Activated CD4-positive, alpha-beta T cell treated with anti-CD3 and anti-CD28 coated beads, Interleukin-2, amount 10 ng/mL, durations not matched to agents 24 days and 14 days (primary cell): Measurements from ENCODE around the gene SLC25A13. TPM values are rescaled to one million over a fixed set of nuclear protein-coding genes. Genes with fewer than 3 reads are reported as not detected.

ENCODE experiments used
- DNase-seq: peaks from one replicate; pipeline ENCODE4 v3.0.0; 2022
- H3K27ac Mint-ChIP-seq: one replicate; pipeline ENCODE4 v1.8.0; 2022; ENCODE audit warnings: mild to moderate bottlenecking, mixed read lengths
- H3K27me3 Mint-ChIP-seq: one replicate; pipeline ENCODE4 v1.8.0; 2022; ENCODE audit warnings: mixed read lengths
- H3K36me3 Mint-ChIP-seq: one replicate; pipeline ENCODE4 v1.8.0; 2022; ENCODE audit warnings: low read depth, mild to moderate bottlenecking, mixed read lengths
- H3K4me1 Mint-ChIP-seq: one replicate; pipeline ENCODE4 v1.8.0; 2021; ENCODE audit warnings: mixed read lengths
- H3K4me3 Mint-ChIP-seq: one replicate; pipeline ENCODE4 v1.8.0; 2022; ENCODE audit warnings: mild to moderate bottlenecking, moderate library complexity, mixed read lengths
- H3K9me3 Mint-ChIP-seq: one replicate; pipeline ENCODE4 v1.8.0; 2021; ENCODE audit warnings: mixed read lengths
- intact Hi-C: fragments of 100-400 bp; cut with micrococcal nuclease; formaldehyde crosslinking; loops from one replicate; pipeline ENCODE4 v1.15.1; 2023
- total RNA-seq: library from RNA; stranded (reverse); gene quantifications from 2 replicates; pipeline ENCODE4 v1.2.3, GENCODE V29; 2022

SLC25A13 gene
- total RNA-seq, 1 donor from 2014 or later = 26.3 TPM

DNA sequence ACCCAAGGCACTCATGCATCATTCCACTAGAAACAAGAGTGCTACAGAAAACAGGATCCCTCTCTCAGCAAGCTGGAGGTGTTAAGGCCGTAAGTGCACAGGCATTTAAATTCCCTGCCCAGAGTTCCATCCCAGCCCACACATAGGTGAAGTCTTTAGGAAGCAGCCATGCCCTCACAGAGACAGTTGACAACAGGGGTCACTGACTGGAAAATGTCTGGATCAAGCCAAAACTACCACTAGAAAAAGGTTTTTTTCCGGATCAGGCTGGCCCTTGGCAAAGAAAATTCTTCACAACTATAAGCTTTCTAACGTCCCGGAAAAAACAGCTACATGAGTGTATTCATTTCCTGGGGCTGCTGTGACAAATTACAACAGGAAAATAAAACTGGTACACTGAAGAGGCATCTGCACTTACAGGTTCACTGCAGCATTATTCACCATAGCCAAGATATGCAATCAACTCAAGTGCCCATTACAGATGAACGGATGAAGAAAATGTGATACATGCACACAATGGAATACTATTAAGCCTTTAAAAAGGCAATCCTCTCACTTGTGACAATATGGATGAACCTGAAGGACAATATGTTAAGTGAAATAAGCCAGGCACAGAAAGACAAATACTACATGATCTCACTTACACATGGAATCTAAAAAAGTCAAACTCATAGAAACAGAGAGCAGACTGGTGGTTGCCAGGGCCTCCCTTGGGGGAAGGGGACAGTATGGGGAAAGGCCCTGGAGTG is 52.5 kb downstream of the SLC25A13 start:
- H3K27ac Mint-ChIP-seq = no peak overlapping the region
- intact Hi-C loops = no loop called here
- no peaks in the 10 kb centered on the region for H3K27me3 Mint-ChIP-seq
- peaks cover 27% of the 10 kb centered on the region for H3K36me3 Mint-ChIP-seq
- DNase-seq = no peak
- no peak overlapping the region for H3K4me3 Mint-ChIP-seq
- peaks cover 8% of the 10 kb centered on the region for H3K4me1 Mint-ChIP-seq
- no peaks in the 10 kb centered on the region for H3K9me3 Mint-ChIP-seq

GRCh38 chr7:96266580-96266979 is 55.3 kb downstream of the SLC25A13 start:
- intact Hi-C loops = no loop called here
- no peak overlapping the region for H3K4me3 Mint-ChIP-seq

GRCh38 chr7:96266015-96266414 is 55.9 kb downstream of the SLC25A13 start:
- Mint-ChIP-seq H3K27ac (no peak overlapping the region), H3K4me3 (no peak overlapping the region), H3K9me3 (peaks cover 12% of the 10 kb centered on the region), H3K36me3 (peaks cover 19% of the 10 kb centered on the region), H3K4me1 (peaks cover 3% of the 10 kb centered on the region), H3K27me3 (no peaks in the 10 kb centered on the region)
- intact Hi-C loops = no loop called here
- DNase-seq = no peak

More at GRCh38 chr7:96266580-96266979, 55.3 kb downstream of the SLC25A13 start:
- peaks cover 21% of the 10 kb centered on the region for H3K36me3 Mint-ChIP-seq
- no peaks in the 10 kb centered on the region for H3K27me3 Mint-ChIP-seq
- H3K9me3 Mint-ChIP-seq = peaks cover 12% of the 10 kb centered on the region
- H3K27ac Mint-ChIP-seq = no peak overlapping the region
- no peak for DNase-seq
- peaks cover 3% of the 10 kb centered on the region for H3K4me1 Mint-ChIP-seq

DNA sequence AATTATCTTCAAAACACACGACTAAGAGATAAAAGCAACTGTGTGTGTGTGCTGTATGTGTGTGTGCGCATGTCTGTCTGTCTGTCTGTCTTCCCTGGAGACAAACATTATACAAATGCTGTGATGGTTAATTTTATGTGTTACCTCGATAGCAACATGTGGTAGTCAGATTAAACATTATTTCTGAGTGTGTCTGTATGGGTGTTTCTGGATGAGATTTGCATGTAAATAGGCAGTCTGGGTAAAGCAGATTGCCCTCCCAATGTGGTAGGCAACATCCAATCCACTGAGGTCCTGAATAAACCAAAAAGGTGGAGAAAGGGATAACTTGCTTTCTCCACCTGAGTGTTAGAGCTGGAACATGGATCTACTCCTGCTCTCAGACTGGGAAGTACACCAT is 67.9 kb downstream of the SLC25A13 start:
- H3K27me3 Mint-ChIP-seq = no peaks in the 10 kb centered on the region
- H3K27ac Mint-ChIP-seq = no peak overlapping the region
- peaks cover 6% of the 10 kb centered on the region for H3K36me3 Mint-ChIP-seq
- intact Hi-C loops = no loop called here
- peaks cover 34% of the 10 kb centered on the region for H3K9me3 Mint-ChIP-seq
- no peak overlapping the region for H3K4me3 Mint-ChIP-seq
- H3K4me1 Mint-ChIP-seq = peaks cover 6% of the 10 kb centered on the region
- DNase-seq = no peak

- Mint-ChIP-seq H3K36me3 (peaks cover 6% of the 10 kb centered on the region), H3K27me3 (no peaks in the 10 kb centered on the region), H3K27ac (no peak overlapping the region), H3K4me1 (peaks cover 6% of the 10 kb centered on the region), H3K9me3 (peaks cover 34% of the 10 kb centered on the region), H3K4me3 (no peak overlapping the region)
- no peak for DNase-seq
- intact Hi-C loops = no loop called here
Observed at GRCh38 chr7:96253441-96253840, 68.5 kb downstream of the SLC25A13 start.

- Mint-ChIP-seq H3K4me1 (peaks cover 6% of the 10 kb centered on the region), H3K4me3 (no peak overlapping the region), H3K9me3 (peaks cover 17% of the 10 kb centered on the region), H3K27ac (no peak overlapping the region), H3K36me3 (peaks cover 1% of the 10 kb centered on the region), H3K27me3 (no peaks in the 10 kb centered on the region)
- no peak for DNase-seq
- intact Hi-C loops = no loop called here
Observed at GRCh38 chr7:96250776-96251361, 71.0 kb downstream of the SLC25A13 start.

- peaks cover 1% of the 10 kb centered on the region for H3K36me3 Mint-ChIP-seq
- intact Hi-C loops = no loop called here
- H3K4me1 Mint-ChIP-seq = peaks cover 6% of the 10 kb centered on the region
- H3K9me3 Mint-ChIP-seq = peaks cover 16% of the 10 kb centered on the region
- no peak overlapping the region for H3K4me3 Mint-ChIP-seq
- no peak for DNase-seq
- no peak overlapping the region for H3K27ac Mint-ChIP-seq
- H3K27me3 Mint-ChIP-seq = no peaks in the 10 kb centered on the region
Observed at GRCh38 chr7:96248405-96248804, 73.5 kb downstream of the SLC25A13 start.

DNA sequence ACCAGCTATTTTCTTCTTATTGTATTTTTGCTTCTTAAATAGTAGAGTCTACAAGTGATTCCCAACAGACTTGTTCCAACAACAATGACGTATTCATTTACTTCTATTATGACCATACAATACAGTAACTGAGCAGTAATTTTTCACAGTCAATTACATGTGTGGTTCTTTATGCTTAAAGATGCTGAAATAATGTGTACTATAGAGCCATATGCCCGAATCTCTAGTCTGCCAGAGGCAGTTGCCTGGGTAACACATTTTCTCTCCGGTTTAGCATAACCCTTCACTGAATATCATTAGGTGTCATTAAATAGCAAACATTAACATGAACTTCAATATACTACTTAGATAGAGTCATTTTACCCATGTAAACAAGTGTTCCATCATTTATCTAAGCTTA is 75.0 kb downstream of the SLC25A13 start:
- H3K27me3 Mint-ChIP-seq = no peaks in the 10 kb centered on the region
- no peak overlapping the region for H3K27ac Mint-ChIP-seq
- H3K9me3 Mint-ChIP-seq = peaks cover 9% of the 10 kb centered on the region
- DNase-seq = no peak
- no peak overlapping the region for H3K4me3 Mint-ChIP-seq
- H3K36me3 Mint-ChIP-seq = peaks cover 1% of the 10 kb centered on the region
- peaks cover 10% of the 10 kb centered on the region for H3K4me1 Mint-ChIP-seq
- intact Hi-C loops = no loop called here

- Mint-ChIP-seq H3K27me3 (no peaks in the 10 kb centered on the region), H3K36me3 (peaks cover 3% of the 10 kb centered on the region), H3K9me3 (no peaks in the 10 kb centered on the region), H3K4me1 (peaks cover 6% of the 10 kb centered on the region), H3K27ac (no peak overlapping the region), H3K4me3 (no peak overlapping the region)
- DNase-seq = no peak
- intact Hi-C loops = no loop called here
Observed at GRCh38 chr7:96244992-96245292, 77.0 kb downstream of the SLC25A13 start.

- Mint-ChIP-seq H3K4me1 (peaks cover 6% of the 10 kb centered on the region), H3K27me3 (no peaks in the 10 kb centered on the region), H3K36me3 (peaks cover 3% of the 10 kb centered on the region), H3K27ac (no peak overlapping the region), H3K9me3 (no peaks in the 10 kb centered on the region), H3K4me3 (no peak overlapping the region)
- intact Hi-C loops = no loop called here
- no peak for DNase-seq
Observed at GRCh38 chr7:96244244-96244991, 77.5 kb downstream of the SLC25A13 start.

- H3K9me3 Mint-ChIP-seq = no peaks in the 10 kb centered on the region
- H3K27me3 Mint-ChIP-seq = no peaks in the 10 kb centered on the region
- H3K4me3 Mint-ChIP-seq = no peak overlapping the region
- H3K36me3 Mint-ChIP-seq = peaks cover 2% of the 10 kb centered on the region
- H3K27ac Mint-ChIP-seq = no peak overlapping the region
- intact Hi-C loops = no loop called here
- H3K4me1 Mint-ChIP-seq = peaks cover 6% of the 10 kb centered on the region
- no peak for DNase-seq
Observed at GRCh38 chr7:96243241-96243640, 78.7 kb downstream of the SLC25A13 start.

DNA sequence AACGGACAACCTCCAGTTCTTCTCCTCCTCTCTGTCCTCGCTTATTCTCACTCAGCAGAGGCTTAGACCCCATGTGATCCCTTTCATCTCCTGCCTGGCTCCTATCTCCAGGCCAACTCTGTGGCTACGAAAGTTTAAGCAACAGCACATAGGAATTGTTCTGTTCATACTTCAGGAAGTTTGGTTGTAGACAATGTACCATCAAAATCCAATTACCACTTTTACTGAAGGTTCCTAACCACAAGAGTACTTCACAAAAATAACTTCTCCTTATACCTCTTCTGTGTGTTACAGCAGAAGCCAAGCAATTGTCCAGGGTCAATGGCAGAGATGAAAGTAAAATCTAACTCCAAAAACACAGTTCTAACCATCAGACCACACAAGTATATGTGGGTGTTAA is 80.0 kb downstream of the SLC25A13 start:
- no peaks in the 10 kb centered on the region for H3K27me3 Mint-ChIP-seq
- intact Hi-C loops = no loop called here
- no peak for DNase-seq
- H3K9me3 Mint-ChIP-seq = peaks cover 4% of the 10 kb centered on the region
- peaks cover 2% of the 10 kb centered on the region for H3K36me3 Mint-ChIP-seq
- no peak overlapping the region for H3K27ac Mint-ChIP-seq
- peaks cover 6% of the 10 kb centered on the region for H3K4me1 Mint-ChIP-seq
- no peak overlapping the region for H3K4me3 Mint-ChIP-seq

- H3K27me3 Mint-ChIP-seq = no peaks in the 10 kb centered on the region
- peaks cover 9% of the 10 kb centered on the region for H3K4me1 Mint-ChIP-seq
Observed at GRCh38 chr7:96238976-96239766, 82.7 kb downstream of the SLC25A13 start.

GRCh38 chr7:96238474-96238873 is 83.4 kb downstream of the SLC25A13 start:
- Mint-ChIP-seq H3K36me3 (peaks cover 4% of the 10 kb centered on the region), H3K4me3 (no peak overlapping the region), H3K4me1 (peaks cover 9% of the 10 kb centered on the region), H3K27me3 (no peaks in the 10 kb centered on the region), H3K9me3 (peaks cover 4% of the 10 kb centered on the region), H3K27ac (no peak overlapping the region)
- intact Hi-C loops = no loop called here
- no peak for DNase-seq

More at GRCh38 chr7:96238976-96239766, 82.7 kb downstream of the SLC25A13 start:
- DNase-seq = no peak
- H3K4me3 Mint-ChIP-seq = no peak overlapping the region
- H3K27ac Mint-ChIP-seq = no peak overlapping the region
- intact Hi-C loops = no loop called here
- peaks cover 4% of the 10 kb centered on the region for H3K36me3 Mint-ChIP-seq
- H3K9me3 Mint-ChIP-seq = peaks cover 4% of the 10 kb centered on the region
